Stimulated activated CD4-positive, alpha-beta T cell treated with anti-CD3 and anti-CD28 coated beads, Interleukin-4, amount 100 ng/mL, for 48 hours (primary cell): ENCODE data around the gene PREPL.
"Not testable (repeated sequence)": the region's sequence is repeated elsewhere in the genome, so short reads cannot be mapped to it uniquely, and the experiment has no call there.

Experiments
- DNase-seq, 2 donors: peaks; one replicate each; pipeline ENCODE4 v3.0.0-alpha.2; 2020; ENCODE audit warnings: low read depth in 2 of 2

Gene PREPL

DNA sequence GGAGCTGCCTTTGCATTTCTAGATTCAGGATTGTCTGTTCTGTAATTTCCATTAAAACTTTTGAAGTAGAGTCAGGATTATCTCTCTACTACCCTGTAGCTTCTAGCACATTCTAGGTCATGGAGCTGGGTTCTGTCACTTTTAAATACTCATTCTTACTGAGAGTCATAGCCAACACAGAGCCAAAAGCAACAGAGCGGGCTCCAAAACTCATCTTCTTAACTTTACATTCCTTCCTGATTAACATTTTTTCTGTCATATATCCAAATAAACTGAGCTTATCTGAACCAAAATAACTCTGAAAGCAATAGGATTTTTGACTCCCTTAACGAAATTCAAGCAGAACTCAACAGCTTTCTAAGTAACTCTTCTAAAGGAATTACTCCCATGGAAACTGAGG lies 12.9 kb downstream of the PREPL start:
- DNase-seq: no peak

DNA sequence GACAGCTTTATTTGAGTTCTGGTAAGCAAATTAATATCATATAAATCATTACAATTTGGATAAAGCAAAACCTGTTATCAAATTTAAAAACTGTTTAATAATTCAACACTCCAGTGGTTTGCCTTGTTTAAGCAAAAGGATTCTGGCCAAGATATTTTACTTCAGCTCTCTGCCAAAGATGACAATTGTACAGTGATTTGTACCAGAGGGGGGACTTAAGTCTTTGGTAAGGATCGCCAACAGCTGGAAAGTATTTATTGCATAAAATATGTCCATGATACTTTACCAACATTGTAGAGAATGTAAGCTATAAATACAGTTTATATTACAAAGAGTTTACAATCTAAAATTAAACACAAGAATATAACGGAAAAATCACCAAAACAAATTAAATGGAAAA lies 13.8 kb downstream of the PREPL start:
- no peak for DNase-seq

DNA sequence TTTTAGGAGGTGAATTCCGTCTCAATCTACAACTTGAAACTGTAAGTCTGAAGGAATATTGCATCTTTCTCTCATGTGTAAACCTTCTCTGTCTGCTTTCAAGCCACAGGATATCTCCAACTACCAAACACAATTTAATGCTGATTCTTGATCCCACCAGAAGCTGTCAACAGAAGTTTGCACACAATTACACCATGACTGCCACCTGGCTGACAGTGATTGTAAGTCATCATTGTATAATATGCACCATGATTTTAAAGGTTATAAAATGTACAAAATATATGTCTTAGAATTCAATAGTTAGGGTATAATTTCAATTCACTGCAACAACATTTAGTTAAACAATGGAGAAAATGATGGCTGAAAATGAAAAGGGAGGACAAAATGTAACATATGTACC lies 18.4 kb downstream of the PREPL start:
- DNase-seq: no peak

DNA sequence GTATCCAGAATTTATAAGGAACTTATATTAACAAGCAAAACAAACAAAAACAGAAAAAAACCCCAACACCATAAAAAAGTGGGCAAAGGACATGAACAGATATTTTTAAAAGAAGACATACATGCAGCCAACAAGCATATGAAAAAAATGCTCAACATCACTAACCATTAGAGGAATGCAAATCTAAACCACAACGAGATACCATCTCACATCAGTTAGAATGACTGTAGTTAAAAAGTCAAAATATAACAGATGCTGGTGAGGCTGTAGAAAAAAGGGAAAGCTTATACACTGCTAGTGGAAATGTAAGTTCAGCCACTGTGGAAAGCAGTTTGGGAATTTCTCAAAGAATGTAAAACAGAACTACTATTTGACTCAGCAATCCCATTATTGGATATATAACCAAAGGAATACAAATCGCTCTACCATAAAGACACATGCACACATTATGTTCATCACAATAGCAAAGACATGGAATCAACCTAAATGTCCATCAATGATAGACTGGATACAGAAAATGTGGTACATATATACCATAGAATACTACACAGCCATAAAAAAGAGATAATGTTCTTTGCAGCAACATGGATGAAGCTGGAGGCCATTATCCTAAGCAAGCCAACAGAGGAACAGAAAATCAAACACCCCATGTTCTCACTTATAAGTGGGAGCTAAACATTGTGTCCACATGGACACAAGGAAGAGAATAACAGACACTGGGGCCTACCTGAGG lies 25.3 kb downstream of the PREPL start:
- no peak for DNase-seq

DNA sequence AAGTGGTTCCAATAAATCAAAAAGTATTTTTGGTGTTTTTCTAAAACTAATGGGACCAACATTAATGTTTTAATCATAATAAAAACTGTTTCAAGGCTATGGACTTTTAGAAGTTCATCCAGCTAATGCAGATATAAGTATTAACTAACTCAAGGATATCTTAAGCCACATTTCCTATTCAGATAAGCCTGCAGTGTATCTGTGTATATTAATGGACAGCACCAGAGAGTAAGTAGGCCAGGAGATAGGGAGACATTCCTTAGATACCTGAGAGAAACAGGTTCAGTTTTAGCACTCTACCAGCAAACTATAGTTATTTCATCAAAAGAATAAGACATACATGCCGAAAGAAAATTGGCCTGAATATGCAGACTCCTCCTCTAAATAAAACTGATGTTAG lies 27.3 kb downstream of the PREPL start:
- no peak for DNase-seq

DNA sequence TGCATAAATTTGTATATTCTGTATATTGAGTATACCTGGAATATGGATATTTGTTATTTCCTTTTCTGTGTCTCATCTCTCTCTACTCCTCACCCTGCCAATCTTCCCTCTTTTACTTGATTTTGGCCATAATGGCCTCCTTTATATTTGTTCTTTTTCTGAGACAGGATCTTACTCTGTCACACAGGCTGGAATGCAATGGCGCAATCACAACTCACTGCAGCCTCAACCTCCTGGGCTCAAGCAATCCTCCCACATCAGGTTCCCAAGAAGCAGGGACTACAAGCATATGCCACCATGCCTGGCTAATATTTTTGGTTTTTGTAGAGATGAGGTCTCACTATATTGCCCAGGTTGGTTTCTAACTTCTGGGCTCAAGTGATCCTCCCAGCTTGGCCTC lies 30.5 kb downstream of the PREPL start:
- no peak for DNase-seq

DNA sequence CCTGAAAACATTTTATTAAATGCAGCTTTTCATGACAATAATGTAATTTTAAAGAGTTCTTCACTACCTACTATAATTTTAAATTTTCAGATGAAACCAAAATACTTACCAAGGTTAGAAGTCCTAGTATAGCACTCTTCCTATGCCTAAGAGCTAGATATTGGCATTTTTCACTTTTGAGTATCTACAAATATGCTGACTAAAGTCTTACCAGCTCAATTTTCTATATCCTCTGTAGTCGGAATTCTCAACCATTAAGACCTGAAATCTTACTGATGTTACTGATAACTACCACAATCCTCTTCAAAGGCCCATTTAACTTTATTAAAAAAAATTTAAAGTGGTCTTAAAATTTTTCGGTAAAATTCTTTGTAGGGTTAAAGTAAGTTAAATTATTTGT lies 32.0 kb downstream of the PREPL start:
- no peak for DNase-seq

DNA sequence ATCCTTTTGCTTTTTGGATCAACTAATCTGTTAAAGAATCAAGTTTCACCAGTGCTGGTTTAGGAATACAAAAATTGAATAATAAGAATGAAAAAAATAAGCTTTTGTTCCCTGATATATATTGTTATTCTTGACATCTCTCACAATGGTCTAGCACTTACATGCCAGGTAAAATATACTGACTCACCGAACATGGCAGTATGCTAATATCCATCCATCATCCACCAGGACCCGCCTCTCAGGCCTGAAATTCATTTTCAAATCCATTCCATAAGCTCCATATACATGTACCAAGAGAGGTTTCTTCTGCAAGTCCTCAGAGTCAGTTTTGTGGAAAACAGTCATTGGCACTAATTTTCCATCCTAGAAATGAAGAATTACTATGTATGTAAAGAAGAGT lies 32.5 kb downstream of the PREPL start:
- no peak for DNase-seq

DNA sequence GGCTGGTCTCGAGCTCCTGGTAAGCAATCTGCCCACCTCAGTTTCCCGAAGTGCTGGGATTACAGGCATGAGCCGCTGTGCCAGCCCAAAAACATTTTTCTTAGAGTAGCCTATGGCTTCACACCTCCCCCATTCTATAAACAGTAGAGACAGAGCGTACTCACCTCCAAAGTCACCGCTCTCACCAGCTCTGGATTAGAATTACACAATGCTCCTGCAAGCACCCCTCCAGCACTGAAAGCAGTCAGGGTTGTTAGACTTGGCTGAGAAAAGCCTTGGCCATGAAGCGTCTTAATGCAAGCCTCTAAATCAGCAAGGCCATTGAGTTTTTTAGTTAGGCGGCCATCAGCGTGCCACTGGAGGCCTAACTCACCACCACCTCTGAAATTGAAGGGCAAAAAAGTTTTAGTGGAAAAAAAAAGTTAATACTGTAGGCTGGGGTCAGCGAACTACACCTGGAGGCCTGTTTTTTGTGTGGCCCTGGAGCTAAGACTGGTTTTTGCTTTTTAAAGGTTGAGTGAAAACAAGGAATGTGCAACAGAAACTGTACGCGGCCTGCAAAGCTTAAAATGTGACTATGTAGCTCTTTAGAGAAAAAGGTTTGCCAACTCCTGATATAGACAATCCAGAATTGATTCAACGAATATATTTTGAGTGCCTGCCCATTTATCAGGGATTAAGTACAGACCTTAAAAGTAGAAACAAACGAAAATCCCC lies 34.6 kb downstream of the PREPL start:
- no peak for DNase-seq

DNA sequence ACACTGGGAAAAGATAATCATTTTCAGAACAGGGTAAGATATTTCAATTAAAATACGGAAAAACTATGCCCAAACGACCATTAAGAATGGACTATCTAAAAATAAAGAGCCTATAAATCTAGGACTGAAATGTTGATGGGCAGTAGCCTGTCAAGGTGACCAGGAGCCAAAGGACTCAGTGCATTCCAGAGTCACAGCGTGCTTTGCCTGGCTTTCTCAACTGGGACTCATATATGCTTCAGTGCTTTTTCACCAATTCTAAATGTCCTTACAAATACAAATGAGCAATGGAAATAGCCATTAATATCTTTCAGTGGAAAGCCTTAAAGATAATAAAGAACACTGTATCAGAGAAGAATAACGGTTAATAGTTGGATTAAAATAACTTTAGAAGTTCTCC lies 35.4 kb downstream of the PREPL start:
- DNase-seq: no peak

DNA sequence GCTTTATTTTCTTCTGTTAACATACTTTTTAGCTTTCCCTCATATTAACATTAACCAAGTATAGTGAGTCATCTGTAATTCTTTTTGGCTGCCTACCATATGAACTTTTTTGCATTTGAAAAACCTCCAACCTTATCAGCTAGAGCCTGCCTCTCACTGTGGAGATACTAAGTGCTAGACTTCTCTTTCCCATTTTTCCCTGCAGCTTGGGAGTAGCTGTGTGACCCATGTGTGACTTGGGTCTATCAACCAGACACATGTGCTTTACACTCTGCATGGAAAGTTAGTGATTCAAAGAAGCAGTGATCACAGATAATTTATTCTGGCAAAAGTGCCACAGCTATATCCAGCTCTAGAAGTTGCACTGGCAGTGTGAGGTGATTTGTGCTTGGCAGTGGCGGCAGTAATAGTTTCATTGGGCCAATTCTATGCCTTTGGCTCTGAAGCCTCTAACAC lies 36.3 kb downstream of the PREPL start:
- DNase-seq: no peak

DNA sequence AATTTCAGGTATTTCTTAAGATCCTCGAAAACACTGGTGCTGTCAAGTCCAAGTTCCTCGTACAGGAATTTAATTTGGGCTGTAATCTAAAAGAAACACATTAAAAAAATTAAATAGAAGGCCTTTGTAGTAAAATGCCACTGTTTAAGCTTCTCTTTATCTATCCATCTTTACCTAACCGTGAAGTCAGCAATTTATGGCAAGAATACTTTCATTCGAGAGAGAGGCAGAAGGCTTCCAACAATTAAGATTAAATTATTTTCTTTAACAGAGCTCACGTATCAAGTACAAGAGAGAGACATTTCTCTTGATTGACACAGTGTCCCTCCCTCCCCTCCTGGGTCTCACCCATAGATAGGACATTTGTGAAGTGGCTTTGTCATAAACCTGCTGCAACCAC lies 39.9 kb downstream of the PREPL start:
- no peak for DNase-seq

DNA sequence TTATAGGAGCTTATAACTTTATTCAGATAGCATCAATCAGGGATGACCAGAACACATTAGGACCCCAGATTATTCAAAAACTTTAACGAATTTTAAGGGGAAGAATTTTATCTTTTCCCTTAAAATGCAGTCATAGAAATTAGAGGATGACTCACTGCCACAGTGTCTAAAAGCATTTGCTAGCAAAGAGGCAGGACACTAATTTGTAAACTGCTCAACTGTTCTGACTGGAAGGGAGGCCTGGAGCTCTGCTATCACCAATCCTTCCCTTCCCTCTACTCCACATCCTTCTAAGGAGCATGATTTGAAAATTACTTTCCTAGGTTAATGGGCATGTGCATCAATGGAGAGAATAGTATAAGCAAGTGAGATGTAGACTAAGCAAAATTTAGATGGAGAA lies 40.5 kb downstream of the PREPL start:
- no peak for DNase-seq

DNA sequence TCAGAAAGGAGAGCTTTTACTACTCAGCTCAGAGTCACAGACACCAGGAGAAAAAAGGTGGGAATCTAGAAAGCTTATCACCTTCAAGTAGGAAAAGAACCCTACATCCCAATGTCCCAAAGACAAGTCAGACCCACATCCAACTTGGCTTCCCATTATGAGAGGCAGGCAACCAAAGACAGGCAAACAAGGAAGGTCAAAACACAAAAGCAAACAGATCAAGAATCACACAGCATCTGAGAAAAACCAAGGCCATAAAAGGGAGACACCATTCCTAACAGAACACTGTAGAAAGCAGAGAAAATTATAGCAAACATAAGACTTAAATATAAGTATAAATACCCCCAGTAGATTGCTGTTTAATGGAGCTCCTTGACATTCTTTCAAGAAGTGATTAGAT lies 45.3 kb downstream of the PREPL start:
- DNase-seq: no peak

DNA sequence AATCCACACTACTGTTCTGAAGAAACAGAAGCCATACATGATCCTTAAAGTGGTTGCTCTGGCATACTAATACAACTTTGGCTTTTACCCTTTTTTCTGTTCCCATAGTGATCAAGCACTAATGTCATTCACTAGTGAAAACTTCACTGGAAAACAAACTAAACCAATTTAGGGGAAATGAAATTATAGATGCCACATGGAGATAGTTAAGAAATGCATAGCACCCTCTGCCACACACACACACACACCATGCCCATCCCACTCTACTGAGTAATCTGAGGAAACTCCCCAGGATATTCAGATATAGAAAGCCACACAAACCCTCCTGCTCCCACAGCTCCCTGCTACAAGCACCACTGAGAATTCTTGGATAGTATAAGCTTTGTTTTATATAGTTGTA lies 46.9 kb downstream of the PREPL start:
- no peak for DNase-seq

DNA sequence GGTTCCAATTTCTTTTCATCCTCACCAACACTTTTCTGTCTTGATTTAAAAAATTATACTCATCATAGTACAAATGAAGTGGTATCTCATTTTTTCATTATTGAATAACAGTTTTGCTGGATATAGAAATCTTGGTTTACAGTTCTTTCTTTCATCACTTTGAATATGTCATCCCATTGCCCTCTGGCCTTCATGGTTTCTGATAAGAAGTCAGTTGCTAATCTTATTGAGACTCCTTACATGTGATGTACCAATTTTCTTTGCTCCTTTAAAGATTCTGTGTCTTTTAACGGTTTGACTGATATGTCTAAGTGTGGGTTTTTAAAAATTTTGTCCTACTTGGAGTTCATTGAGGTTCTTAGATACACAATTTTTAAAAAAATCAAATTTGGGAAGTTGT lies 51.0 kb downstream of the PREPL start:
- DNase-seq: no peak

DNA sequence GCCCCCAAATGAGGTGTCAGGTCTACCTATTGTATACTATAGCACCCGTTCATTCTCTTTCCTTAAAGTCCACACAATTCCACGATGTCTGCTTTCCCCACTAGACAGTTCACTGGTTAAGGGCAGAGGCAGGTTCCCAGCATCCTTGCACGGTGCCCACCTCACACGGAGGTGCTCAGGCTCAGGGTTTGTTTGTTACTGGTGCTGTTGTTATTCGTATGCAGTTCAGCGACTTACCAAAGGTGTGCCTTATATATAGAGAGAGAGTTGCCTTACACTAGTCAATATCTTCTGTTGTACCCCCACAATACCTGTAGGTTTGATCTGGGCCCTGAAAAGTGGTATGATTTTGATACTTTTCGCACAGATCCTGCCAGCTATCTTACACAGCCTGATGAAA lies 55.4 kb downstream of the PREPL start:
- DNase-seq: no peak

DNA sequence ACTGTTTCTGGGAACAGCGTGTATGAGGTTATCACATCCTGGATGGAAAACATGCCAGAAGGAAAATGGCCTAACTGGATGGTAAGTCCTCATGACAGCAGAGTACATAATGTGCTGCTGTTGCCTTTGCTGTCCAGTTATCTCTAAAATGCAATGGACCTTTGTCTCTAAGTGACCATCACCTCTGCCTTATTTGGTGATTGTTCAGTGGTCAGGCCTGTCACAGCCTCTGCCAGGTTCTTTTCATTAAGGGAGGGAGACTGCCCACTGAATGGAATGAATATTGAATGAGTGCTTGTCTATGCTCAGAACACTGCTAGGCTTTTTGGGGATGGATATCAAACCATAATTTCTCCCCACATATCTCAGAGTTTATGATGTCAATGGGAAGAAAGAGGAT lies 57.0 kb downstream of the PREPL start:
- DNase-seq: no peak

DNA sequence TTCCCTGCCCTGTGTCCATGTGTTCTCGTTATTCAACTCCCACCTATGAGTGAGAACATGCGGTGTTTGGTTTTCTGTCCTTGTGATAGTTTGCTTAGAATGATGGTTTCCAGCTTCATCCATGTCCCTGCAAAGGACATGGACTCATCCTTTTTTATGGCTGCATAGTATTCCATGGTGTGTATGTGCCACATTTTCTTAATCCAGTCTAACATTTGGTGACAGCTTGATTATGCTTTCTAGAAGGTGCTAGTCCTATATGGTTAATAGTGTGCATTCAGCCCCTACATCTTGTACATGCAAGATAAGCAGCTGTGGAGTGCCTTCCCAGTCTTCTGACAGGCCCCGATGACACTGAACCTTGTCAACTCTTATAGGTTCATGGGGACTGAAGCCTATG lies 57.5 kb downstream of the PREPL start:
- not testable (repeated sequence) for DNase-seq

DNA sequence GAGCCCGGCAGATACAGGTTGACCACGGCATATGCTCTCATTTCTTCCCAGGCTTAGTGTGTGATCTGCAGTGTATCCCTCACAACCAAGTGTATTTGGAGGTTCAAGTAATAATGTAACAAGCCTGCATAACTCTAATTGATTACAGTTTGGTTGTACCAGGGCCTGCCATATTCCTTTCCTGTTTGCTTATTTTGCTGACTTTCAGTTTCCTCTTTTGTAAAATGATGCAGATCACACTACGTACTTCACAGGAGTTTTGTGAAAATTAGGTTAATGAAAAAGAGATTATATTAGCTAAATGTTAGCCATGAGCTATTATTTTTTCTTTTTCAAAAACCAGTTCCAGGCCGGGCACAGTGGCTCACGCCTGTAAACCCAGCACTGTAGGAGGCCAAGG lies 60.2 kb downstream of the PREPL start:
- no peak for DNase-seq

DNA sequence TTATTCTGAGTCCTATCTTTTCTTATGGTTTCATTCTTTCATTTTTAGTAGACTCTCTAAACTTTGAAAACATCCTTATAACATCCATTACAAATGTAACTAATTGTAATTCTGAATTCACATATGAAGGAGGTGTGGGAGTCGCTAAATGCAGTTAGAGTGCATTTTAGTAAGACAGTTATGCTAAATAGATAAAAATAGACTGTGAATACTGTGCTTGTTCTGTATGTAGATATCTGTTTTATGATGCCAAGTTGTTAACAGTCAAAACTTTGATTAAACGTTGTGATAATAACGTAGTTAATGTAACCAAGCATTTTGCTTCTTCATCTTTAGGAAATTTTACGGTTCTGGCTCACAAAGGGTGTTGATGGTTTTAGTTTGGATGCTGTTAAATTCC lies 61.7 kb downstream of the PREPL start:
- DNase-seq: no peak

DNA sequence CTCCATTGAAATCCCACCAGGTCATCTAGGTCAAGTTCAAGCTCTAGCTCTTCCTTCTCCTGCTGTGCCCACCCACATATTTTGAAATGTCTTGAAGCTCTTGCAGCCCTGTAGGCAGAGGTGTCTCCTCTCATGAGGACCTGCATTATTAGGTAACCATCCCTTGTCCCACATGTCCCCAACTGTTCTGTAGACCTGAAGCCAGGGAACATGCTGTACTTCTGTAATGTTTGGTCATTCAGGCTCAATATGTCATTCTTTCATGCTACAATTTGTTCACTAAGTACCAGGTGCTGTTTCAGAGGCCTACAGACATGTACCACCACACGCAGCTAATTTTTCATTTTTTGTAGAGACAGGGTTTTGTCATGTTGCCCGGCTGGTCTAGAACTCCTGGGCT lies 63.9 kb downstream of the PREPL start:
- DNase-seq: no peak

DNA sequence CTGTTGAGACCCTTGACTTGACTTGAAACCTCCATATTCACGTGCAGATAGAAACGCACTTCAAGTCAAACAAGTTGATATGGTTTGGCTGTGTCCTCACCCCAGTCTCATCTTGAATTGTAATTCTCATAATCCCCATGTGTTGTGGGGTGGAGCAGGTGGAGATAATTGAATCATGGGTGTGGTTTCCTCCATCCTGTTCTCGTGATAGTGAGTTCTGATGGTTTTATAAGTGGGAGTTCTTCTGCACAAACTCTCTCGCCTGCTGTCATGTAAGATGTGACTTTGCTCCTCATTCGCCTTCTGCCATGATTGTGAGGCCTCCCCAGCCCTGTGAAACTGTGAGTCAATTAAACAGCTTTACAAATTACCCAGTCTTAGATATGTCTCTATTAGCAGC lies 64.6 kb downstream of the PREPL start:
- no peak for DNase-seq
